ENCODE results near the gene SPEM1. TPM values are rescaled to one million over a fixed set of nuclear protein-coding genes. Genes with fewer than 3 reads are reported as not detected.
A peak's percentile ranks its signal among the peaks of the same experiment; 100 is the strongest.

Gene SPEM1
- total RNA-seq (2014; rRNA removed; shearing (Covaris generic); ENCODE audit: low replicate concordance), result not detected in 2 replicates

- H3K27me3 ChIP-seq (ENCODE audit: low read length), result no peaks in the 10 kb centered on the region
- no peak within 1 kb of the TSS for H3K4me2 ChIP-seq (ENCODE audit: low read depth, low read length, poor library complexity, severe bottlenecking)
- H3K9me3 ChIP-seq (ENCODE audit: low read length), result no peaks in the 10 kb centered on the region
- H3K79me2 ChIP-seq (ENCODE audit: low read length), result no peaks in the 10 kb centered on the region
- H2AFZ ChIP-seq (ENCODE audit: low read length), result no peak within 1 kb of the TSS
- H3K9me2 ChIP-seq (replicated peaks; ENCODE audit: insufficient read depth, low read length), result no peaks in the 10 kb centered on the region
- no peaks in the 10 kb centered on the region for H3K4me1 ChIP-seq (ENCODE audit: low read length)
- no peaks in the 10 kb centered on the region for H4K20me1 ChIP-seq (ENCODE audit: insufficient read depth, low read depth, low read length)
- H3K9ac ChIP-seq (ENCODE audit: low read length), result no peak within 1 kb of the TSS
- no peak within 1 kb of the TSS for H3K4me3 ChIP-seq (ENCODE audit: low read length)
- H3K36me3 ChIP-seq (ENCODE audit: insufficient read depth, low read length), result no peaks in the 10 kb centered on the region
- no peak within 1 kb of the TSS for H3K27ac ChIP-seq (ENCODE audit: low read length)
- no peak for DNase-seq
These were observed at the start of gene SPEM1 for GRCh38 chr17:7419819-7420610. Gene SPEM1 (plus strand): TSS chr17:7420324. CDS start chr17:7420385, 61 bp downstream.

- no peak for DNase-seq
- no peak overlapping the region for H3K4me2 ChIP-seq (ENCODE audit: low read depth, low read length, poor library complexity, severe bottlenecking)
- H3K9ac ChIP-seq (ENCODE audit: low read length), result no peak overlapping the region
- H3K27me3 ChIP-seq (ENCODE audit: low read length), result no peaks in the 10 kb centered on the region
- H3K9me2 ChIP-seq (replicated peaks; ENCODE audit: insufficient read depth, low read length), result no peaks in the 10 kb centered on the region
- no peak overlapping the region for H2AFZ ChIP-seq (ENCODE audit: low read length)
- H3K9me3 ChIP-seq (ENCODE audit: low read length), result no peaks in the 10 kb centered on the region
- H4K20me1 ChIP-seq (ENCODE audit: insufficient read depth, low read depth, low read length), result no peaks in the 10 kb centered on the region
- H3K36me3 ChIP-seq (ENCODE audit: insufficient read depth, low read length), result no peaks in the 10 kb centered on the region
- H3K4me3 ChIP-seq (ENCODE audit: low read length), result no peak overlapping the region
- no peak overlapping the region for H3K27ac ChIP-seq (ENCODE audit: low read length)
- H3K4me1 ChIP-seq (ENCODE audit: low read length), result no peaks in the 10 kb centered on the region
- no peaks in the 10 kb centered on the region for H3K79me2 ChIP-seq (ENCODE audit: low read length)
These were observed 49.3 kb upstream of the SPEM1 start for GRCh38 chr17:7370853-7371252.

- no peaks in the 10 kb centered on the region for H3K4me1 ChIP-seq (ENCODE audit: low read length)
- no peaks in the 10 kb centered on the region for H3K79me2 ChIP-seq (ENCODE audit: low read length)
- H3K27ac ChIP-seq (ENCODE audit: low read length), result no peak overlapping the region
- H3K9ac ChIP-seq (ENCODE audit: low read length), result no peak overlapping the region
- DNase-seq, result no peak
- H3K4me2 ChIP-seq (ENCODE audit: low read depth, low read length, poor library complexity, severe bottlenecking), result no peak overlapping the region
- H3K9me2 ChIP-seq (replicated peaks; ENCODE audit: insufficient read depth, low read length), result no peaks in the 10 kb centered on the region
- H4K20me1 ChIP-seq (ENCODE audit: insufficient read depth, low read depth, low read length), result no peaks in the 10 kb centered on the region
- 0 out of 2 replicates have a peak, but pooled peaks cover 2% of the 10 kb centered on the region for H3K9me3 ChIP-seq (ENCODE audit: low read length)
- no peak overlapping the region for H3K4me3 ChIP-seq (ENCODE audit: low read length)
- no peaks in the 10 kb centered on the region for H3K27me3 ChIP-seq (ENCODE audit: low read length)
- no peaks in the 10 kb centered on the region for H3K36me3 ChIP-seq (ENCODE audit: insufficient read depth, low read length)
- no peak overlapping the region for H2AFZ ChIP-seq (ENCODE audit: low read length)
These were observed 45.8 kb upstream of the SPEM1 start for GRCh38 chr17:7374353-7374752.

- H3K27me3 ChIP-seq (ENCODE audit: low read length), result no peaks in the 10 kb centered on the region
- no peaks in the 10 kb centered on the region for H3K36me3 ChIP-seq (ENCODE audit: insufficient read depth, low read length)
- DNase-seq, result no peak
- H3K4me1 ChIP-seq (ENCODE audit: low read length), result peaks cover 9% of the 10 kb centered on the region
- H3K4me3 ChIP-seq (ENCODE audit: low read length), result no peak overlapping the region
- no peaks in the 10 kb centered on the region for H4K20me1 ChIP-seq (ENCODE audit: insufficient read depth, low read depth, low read length)
- no peak overlapping the region for H2AFZ ChIP-seq (ENCODE audit: low read length)
- H3K9me3 ChIP-seq (ENCODE audit: low read length), result 0 out of 2 replicates have a peak, but pooled peaks cover 2% of the 10 kb centered on the region
- H3K9me2 ChIP-seq (replicated peaks; ENCODE audit: insufficient read depth, low read length), result no peaks in the 10 kb centered on the region
- no peak overlapping the region for H3K4me2 ChIP-seq (ENCODE audit: low read depth, low read length, poor library complexity, severe bottlenecking)
- no peaks in the 10 kb centered on the region for H3K79me2 ChIP-seq (ENCODE audit: low read length)
- no peak overlapping the region for H3K9ac ChIP-seq (ENCODE audit: low read length)
- no peak overlapping the region for H3K27ac ChIP-seq (ENCODE audit: low read length)
These were observed 41.0 kb upstream of the SPEM1 start for GRCh38 chr17:7379134-7379533.

- Histone ChIP-seq H3K4me2 (ENCODE audit: low read depth, low read length, poor library complexity, severe bottlenecking) (no peak overlapping the region), H3K79me2 (ENCODE audit: low read length) (no peaks in the 10 kb centered on the region), H4K20me1 (ENCODE audit: insufficient read depth, low read depth, low read length) (no peaks in the 10 kb centered on the region), H3K36me3 (ENCODE audit: insufficient read depth, low read length) (no peaks in the 10 kb centered on the region), H3K9ac (ENCODE audit: low read length) (no peak overlapping the region), H2AFZ (ENCODE audit: low read length) (no peak overlapping the region), H3K4me3 (ENCODE audit: low read length) (no peak overlapping the region), H3K4me1 (ENCODE audit: low read length) (peaks cover 15% of the 10 kb centered on the region), H3K9me2 (replicated peaks; ENCODE audit: insufficient read depth, low read length) (no peaks in the 10 kb centered on the region), H3K27ac (ENCODE audit: low read length) (no peak overlapping the region), H3K27me3 (ENCODE audit: low read length) (no peaks in the 10 kb centered on the region), H3K9me3 (ENCODE audit: low read length) (0 out of 2 replicates have a peak, but pooled peaks cover 2% of the 10 kb centered on the region)
- DNase-seq, result no peak
These were observed 39.8 kb upstream of the SPEM1 start for GRCh38 chr17:7380321-7380720.

- H3K9me2 ChIP-seq (replicated peaks; ENCODE audit: insufficient read depth, low read length), result no peaks in the 10 kb centered on the region
- peaks cover 15% of the 10 kb centered on the region for H3K4me1 ChIP-seq (ENCODE audit: low read length)
- H4K20me1 ChIP-seq (ENCODE audit: insufficient read depth, low read depth, low read length), result no peaks in the 10 kb centered on the region
- H3K79me2 ChIP-seq (ENCODE audit: low read length), result no peaks in the 10 kb centered on the region
- H3K4me3 ChIP-seq (ENCODE audit: low read length), result no peak within 1 kb of the TSS
- no peak for DNase-seq
- H3K27me3 ChIP-seq (ENCODE audit: low read length), result no peaks in the 10 kb centered on the region
- no peak within 1 kb of the TSS for H3K4me2 ChIP-seq (ENCODE audit: low read depth, low read length, poor library complexity, severe bottlenecking)
- 0 out of 2 replicates have a peak, but pooled peaks cover 2% of the 10 kb centered on the region for H3K9me3 ChIP-seq (ENCODE audit: low read length)
- no peak within 1 kb of the TSS for H2AFZ ChIP-seq (ENCODE audit: low read length)
- no peak within 1 kb of the TSS for H3K27ac ChIP-seq (ENCODE audit: low read length)
- no peaks in the 10 kb centered on the region for H3K36me3 ChIP-seq (ENCODE audit: insufficient read depth, low read length)
- no peak within 1 kb of the TSS for H3K9ac ChIP-seq (ENCODE audit: low read length)
These were observed 39.1 kb upstream of the SPEM1 start, which contains the start of gene TNK1 for GRCh38 chr17:7380855-7381683. Gene TNK1 (plus strand): TSS chr17:7381089. CDS start chr17:7382927, 1,838 bp downstream.

- peaks cover 15% of the 10 kb centered on the region for H3K4me1 ChIP-seq (ENCODE audit: low read length)
- DNase-seq, result no peak
- H3K9me3 ChIP-seq (ENCODE audit: low read length), result 0 out of 2 replicates have a peak, but pooled peaks cover 2% of the 10 kb centered on the region
- H3K4me3 ChIP-seq (ENCODE audit: low read length), result no peak overlapping the region
- H3K79me2 ChIP-seq (ENCODE audit: low read length), result no peaks in the 10 kb centered on the region
- no peak overlapping the region for H3K4me2 ChIP-seq (ENCODE audit: low read depth, low read length, poor library complexity, severe bottlenecking)
- H3K27ac ChIP-seq (ENCODE audit: low read length), result no peak overlapping the region
- no peaks in the 10 kb centered on the region for H3K36me3 ChIP-seq (ENCODE audit: insufficient read depth, low read length)
- H2AFZ ChIP-seq (ENCODE audit: low read length), result no peak overlapping the region
- H3K27me3 ChIP-seq (ENCODE audit: low read length), result no peaks in the 10 kb centered on the region
- H3K9ac ChIP-seq (ENCODE audit: low read length), result no peak overlapping the region
- no peaks in the 10 kb centered on the region for H4K20me1 ChIP-seq (ENCODE audit: insufficient read depth, low read depth, low read length)
- H3K9me2 ChIP-seq (replicated peaks; ENCODE audit: insufficient read depth, low read length), result no peaks in the 10 kb centered on the region
These were observed 37.2 kb upstream of the SPEM1 start for GRCh38 chr17:7382901-7383300.

GRCh38 chr17:7383371-7383741 is 36.8 kb upstream of the SPEM1 start:
- Histone ChIP-seq H3K9me3 (ENCODE audit: low read length) (0 out of 2 replicates have a peak, but pooled peaks cover 2% of the 10 kb centered on the region), H3K9ac (ENCODE audit: low read length) (peak overlapping the region; percentile 72), H2AFZ (ENCODE audit: low read length) (no peak overlapping the region), H3K27ac (ENCODE audit: low read length) (no peak overlapping the region), H3K79me2 (ENCODE audit: low read length) (no peaks in the 10 kb centered on the region), H3K4me3 (ENCODE audit: low read length) (peak overlapping the region; percentile 72; the same call in 1 of the 2 replicates), H3K36me3 (ENCODE audit: insufficient read depth, low read length) (no peaks in the 10 kb centered on the region), H3K4me1 (ENCODE audit: low read length) (peaks cover 15% of the 10 kb centered on the region), H3K4me2 (ENCODE audit: low read depth, low read length, poor library complexity, severe bottlenecking) (peak overlapping the region; percentile 88), H3K9me2 (replicated peaks; ENCODE audit: insufficient read depth, low read length) (no peaks in the 10 kb centered on the region), H3K27me3 (ENCODE audit: low read length) (no peaks in the 10 kb centered on the region), H4K20me1 (ENCODE audit: insufficient read depth, low read depth, low read length) (no peaks in the 10 kb centered on the region)
- DNase-seq, result no peak
